ENCODE results near the gene EIF4E.
A peak's percentile ranks its signal among the peaks of the same experiment; 100 is the strongest.
"Not testable (repeated sequence)": the region's sequence is repeated elsewhere in the genome, so short reads cannot be mapped to it uniquely, and the experiment has no call there.

The EIF4E gene

DNA sequence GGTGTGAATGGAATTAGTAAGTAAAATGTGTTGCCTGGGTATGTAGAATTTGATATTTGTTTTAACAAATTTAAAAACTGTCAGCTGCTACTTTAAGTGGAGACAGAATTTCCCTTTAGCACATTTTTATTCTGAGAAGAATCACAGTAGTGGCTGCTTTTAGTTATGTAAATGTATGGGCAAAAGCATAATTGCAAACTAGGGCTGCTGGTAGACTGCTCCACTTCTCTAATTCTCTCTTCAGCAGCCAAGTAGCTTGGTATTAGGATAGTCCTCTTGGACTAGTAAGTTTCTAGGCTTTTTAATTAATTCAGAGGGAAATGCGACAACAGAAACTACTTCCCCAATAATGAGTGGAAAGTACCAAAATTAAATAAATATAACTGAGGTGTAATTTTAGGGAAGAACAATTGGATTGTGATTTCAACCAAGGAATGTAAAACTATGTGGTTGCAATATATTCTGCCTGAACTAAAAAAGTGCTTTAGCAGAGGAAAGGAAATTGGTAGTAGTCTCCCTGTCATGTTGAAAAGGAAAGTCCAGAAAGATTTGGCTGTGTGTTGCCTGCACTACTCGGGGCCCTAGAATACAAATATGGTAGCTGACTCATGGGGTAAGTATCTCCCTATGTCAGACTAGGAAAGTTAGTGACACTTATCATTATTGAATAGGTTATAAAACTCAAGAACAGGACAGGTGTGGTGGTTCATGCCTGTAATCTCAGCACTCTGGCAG lies 9.2 kb upstream of the EIF4E start:
- no peak for DNase-seq
- Mint-ChIP-seq H3K36me3 (ENCODE audit: low read depth) (no peaks in the 10 kb centered on the region), H3K27me3 (ENCODE audit: low read depth, poor library complexity) (no peaks in the 10 kb centered on the region), H3K4me1 (no peaks in the 10 kb centered on the region), H3K27ac (no peak overlapping the region), H3K9me3 (peaks cover 14% of the 10 kb centered on the region), H3K4me3 (no peak overlapping the region)
- TF ChIP-seq CTCF (IDR thresholded peaks at IDR 0.05), result no peak

DNA sequence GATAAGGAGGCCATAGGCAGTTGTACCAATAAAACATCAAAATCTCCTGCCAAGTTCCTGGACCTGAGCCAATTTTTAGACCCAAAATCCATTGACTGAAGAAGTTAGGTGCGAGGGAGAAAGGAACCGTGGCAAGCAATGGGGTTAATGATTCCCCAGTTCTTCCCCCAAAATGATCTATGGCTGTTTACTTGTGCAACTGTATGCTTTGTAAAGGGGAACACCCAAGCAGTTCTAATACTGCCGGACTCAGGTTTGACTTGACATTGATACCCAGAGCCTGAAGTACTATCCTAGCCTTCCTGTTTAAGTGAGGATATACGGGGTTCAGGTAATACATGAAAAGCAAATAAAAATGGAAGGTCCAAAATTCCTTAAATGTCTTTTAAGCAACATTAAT lies 6.7 kb upstream of the EIF4E start:
- Mint-ChIP-seq H3K27me3 (ENCODE audit: low read depth, poor library complexity) (no peaks in the 10 kb centered on the region), H3K36me3 (ENCODE audit: low read depth) (peaks cover 8% of the 10 kb centered on the region), H3K4me1 (no peaks in the 10 kb centered on the region), H3K27ac (no peak overlapping the region), H3K9me3 (peaks cover 33% of the 10 kb centered on the region), H3K4me3 (no peak overlapping the region)
- TF ChIP-seq CTCF (IDR thresholded peaks at IDR 0.05), result no peak
- no peak for DNase-seq

DNA sequence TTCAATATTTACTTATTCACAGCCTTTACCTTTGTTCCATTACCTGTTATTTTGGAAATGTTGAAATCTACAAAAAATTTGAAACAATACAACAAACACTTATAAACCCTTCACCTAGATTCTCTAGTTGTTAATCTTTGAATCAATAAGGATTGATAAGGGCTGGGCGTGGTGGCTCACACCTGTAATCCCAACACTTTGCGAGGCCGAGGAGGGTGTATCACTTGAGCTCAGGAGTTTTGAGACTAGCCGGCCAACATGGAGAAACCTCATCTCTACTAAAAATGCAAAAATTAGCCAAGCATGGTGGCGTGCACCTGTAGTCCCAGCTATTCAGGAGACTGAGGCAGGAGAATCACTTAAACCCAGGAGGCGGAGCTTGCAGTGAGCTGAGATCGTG lies 5.9 kb upstream of the EIF4E start:
- not testable (repeated sequence) for H3K27ac Mint-ChIP-seq; H3K4me3 Mint-ChIP-seq; H3K27me3 Mint-ChIP-seq (ENCODE audit: low read depth, poor library complexity); DNase-seq; H3K4me1 Mint-ChIP-seq
- H3K36me3 Mint-ChIP-seq (ENCODE audit: low read depth), result peaks cover 14% of the 10 kb centered on the region
- H3K9me3 Mint-ChIP-seq, result peaks cover 41% of the 10 kb centered on the region

DNA sequence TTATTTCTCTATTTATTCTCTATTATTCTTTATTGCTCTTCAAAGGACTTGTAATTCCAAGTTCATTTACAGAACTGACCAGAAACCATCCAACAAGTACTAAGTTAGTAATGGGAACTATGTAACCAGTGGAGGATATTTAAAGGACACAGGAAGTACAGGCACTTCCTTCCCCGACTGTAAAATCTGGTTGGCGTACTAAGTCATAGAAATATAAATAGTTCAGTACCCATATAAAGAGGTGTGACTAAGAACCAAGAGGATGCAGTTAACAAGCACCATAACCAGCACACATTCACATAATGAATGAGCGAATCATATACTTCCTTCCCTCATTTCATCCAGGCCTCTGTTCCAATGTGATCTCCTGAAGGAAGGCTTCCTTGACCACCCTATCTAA lies 3.6 kb upstream of the EIF4E start:
- Mint-ChIP-seq H3K27me3 (ENCODE audit: low read depth, poor library complexity) (peaks cover 5% of the 10 kb centered on the region), H3K9me3 (peaks cover 48% of the 10 kb centered on the region), H3K4me3 (no peak overlapping the region), H3K4me1 (peaks cover 12% of the 10 kb centered on the region), H3K27ac (no peak overlapping the region), H3K36me3 (ENCODE audit: low read depth) (peaks cover 14% of the 10 kb centered on the region)
- DNase-seq, result no peak
- no peak for TF ChIP-seq CTCF (IDR thresholded peaks at IDR 0.05)

DNA sequence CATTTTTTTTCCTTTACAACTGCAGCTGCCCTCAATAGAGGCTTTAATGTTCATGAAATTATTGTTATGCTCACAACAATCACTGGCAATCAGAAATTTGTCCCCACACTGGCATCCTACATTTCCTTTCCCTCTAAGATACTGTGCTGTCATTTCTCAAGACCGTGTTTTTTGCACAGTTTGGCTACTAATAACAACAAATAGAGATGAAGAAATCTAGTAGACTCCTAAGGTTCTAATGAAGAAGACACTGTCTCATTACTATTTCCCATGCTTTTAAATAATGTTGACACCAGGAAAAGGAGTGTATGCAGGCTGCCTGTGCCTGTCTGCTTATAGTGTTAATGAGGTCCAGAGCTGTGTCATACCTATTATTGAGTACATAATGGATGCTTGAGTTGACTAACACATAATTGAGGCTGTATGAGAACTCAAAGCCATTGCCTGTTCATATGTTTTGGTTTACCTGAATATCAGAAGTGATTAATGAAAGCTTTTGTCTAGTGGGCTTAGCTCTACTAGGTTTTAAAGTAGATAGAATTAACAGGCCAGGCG lies 1.5 kb upstream of the EIF4E start:
- no peak for TF ChIP-seq CTCF (IDR thresholded peaks at IDR 0.05)
- Mint-ChIP-seq H3K27me3 (ENCODE audit: low read depth, poor library complexity) (peaks cover 5% of the 10 kb centered on the region), H3K27ac (no peak overlapping the region), H3K4me1 (peaks cover 16% of the 10 kb centered on the region), H3K36me3 (ENCODE audit: low read depth) (peaks cover 30% of the 10 kb centered on the region), H3K4me3 (no peak overlapping the region), H3K9me3 (peaks cover 58% of the 10 kb centered on the region)
- no peak for DNase-seq

DNA sequence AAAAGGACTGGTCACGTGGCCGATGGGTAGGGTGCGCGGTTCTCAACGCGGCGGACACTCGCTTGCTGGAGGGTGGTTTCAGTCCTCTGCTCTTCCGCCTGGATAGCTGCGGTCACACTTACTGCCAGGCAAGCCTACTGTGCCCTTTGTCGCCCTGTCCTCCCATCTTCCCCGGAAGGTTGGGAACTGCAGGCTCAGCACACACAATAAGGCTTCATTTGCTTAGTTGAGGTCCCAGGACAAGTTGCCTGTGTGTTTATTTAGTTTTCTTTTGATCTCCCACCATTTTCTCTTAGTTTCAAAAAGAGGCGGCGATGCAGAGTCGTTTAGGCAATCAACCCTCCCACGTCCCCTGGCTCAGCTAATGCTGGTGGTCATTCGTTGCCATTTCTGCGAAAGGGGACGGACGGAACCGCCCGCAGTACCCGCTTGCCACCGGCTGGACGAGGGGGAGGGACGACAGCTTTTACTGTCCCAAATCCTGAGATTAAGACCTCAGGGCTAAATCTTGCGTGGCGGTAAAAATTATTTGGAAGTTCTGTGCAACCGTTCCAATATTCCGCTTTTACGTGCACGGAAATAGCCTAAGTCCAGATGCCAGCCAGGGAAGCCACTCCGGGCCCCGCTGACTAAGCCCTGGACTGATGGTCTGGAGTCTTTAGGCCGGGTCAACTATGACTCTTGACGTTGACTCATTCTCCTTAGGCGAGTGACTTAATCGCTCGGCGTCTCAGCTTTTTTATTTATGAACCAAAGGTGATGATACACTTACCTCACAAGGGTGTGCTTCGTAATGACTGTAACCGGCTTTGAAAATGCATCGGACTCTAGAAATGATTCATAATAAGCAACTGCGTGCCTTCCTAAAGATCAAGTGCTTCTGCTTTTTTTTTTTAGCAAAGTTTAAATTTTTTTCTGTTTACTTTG lies 671 bp upstream of the EIF4E start:
- Mint-ChIP-seq H3K9me3 (peaks cover 60% of the 10 kb centered on the region), H3K4me3 (peak overlapping the region; percentile 96), H3K36me3 (ENCODE audit: low read depth) (peaks cover 38% of the 10 kb centered on the region), H3K27ac (peak overlapping the region; percentile 99), H3K4me1 (peaks cover 16% of the 10 kb centered on the region), H3K27me3 (ENCODE audit: low read depth, poor library complexity) (peaks cover 5% of the 10 kb centered on the region)
- peak; percentile 26 for DNase-seq
- TF ChIP-seq CTCF (IDR thresholded peaks at IDR 0.05), result no peak
